Measurements from ENCODE around the gene NOS1.
A peak's percentile ranks its signal among the peaks of the same experiment; 100 is the strongest.
"Not testable (repeated sequence)": the region's sequence is repeated elsewhere in the genome, so short reads cannot be mapped to it uniquely, and the experiment has no call there.

The NOS1 gene

DNA sequence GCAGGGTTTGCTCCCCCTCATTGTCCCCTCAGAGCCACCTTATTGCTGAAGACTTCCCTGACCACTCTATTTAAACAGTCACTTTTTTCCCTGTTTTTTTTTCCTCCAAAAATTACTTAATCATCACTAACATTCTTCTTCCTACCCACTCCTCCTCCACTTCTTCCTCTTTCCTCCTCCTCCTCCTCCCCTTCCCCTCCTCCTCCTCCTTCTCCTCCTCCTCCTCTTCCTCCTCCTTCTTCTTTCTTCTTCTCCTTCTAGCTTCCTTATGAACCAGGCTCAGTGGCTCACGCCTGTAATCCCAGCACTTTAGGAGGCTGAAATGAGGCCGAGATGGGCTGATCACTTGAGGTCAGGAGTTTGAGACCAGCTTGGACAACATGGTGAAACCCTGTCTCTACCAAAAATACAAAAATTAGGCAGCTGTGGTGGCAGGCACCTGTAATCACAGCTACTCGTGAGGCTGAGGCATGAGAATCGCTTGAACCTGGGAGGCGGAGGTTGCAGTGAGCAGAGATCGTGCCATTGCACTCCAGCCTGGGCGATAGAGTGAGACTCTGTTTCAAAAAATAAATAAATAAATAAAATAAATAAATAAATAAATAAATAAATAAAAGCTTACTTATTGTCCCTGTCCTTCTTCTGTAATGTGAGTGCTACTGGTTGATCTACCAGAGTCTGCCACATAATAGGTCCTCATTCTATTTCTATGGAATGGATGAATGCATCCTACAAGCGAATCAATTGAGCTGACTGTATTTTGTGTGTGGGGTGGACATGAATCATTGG lies 161.3 kb downstream of the NOS1 start:
- not testable (repeated sequence) for H3K27ac Mint-ChIP-seq, H3K36me3 Mint-ChIP-seq, H3K27me3 Mint-ChIP-seq, H3K4me3 Mint-ChIP-seq, H3K4me1 Mint-ChIP-seq, H3K9me3 Mint-ChIP-seq

- not testable (repeated sequence) for H3K27ac Mint-ChIP-seq, H3K4me3 Mint-ChIP-seq, H3K36me3 Mint-ChIP-seq, H3K9me3 Mint-ChIP-seq, H3K27me3 Mint-ChIP-seq
- H3K4me1 Mint-ChIP-seq = peaks cover 10% of the 10 kb centered on the region
Measured at GRCh38 chr12:117196334-117196733, 165.1 kb downstream of the NOS1 start.

DNA sequence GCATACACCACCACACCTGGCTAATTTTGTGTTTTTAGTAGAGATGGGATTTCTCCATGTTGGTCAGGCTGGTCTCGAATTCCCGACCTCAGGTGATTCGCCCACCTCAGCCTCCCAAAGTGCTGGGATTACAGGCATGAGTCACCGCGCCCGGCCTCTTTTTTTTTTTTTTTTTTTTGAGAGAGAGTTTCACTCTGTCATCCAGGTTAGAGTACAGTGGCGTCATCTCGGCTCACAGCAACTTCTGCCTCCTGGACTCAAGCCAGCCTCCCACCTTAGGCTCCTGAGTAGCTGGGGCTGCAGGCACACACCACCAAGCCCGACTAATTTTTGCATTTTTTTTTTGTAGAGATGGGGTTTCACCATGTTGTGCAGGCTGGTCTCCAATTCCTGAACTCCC lies 166.4 kb downstream of the NOS1 start:
- H3K4me1 Mint-ChIP-seq = peaks cover 12% of the 10 kb centered on the region
- not testable (repeated sequence) for H3K27me3 Mint-ChIP-seq

GRCh38 chr12:117193903-117194302 lies 167.5 kb downstream of the NOS1 start:
- H3K27ac Mint-ChIP-seq = peak overlapping the region; percentile 72
- no peaks in the 10 kb centered on the region for H3K9me3 Mint-ChIP-seq
- peaks cover 20% of the 10 kb centered on the region for H3K4me1 Mint-ChIP-seq
- H3K27me3 Mint-ChIP-seq = no peaks in the 10 kb centered on the region
- no peak overlapping the region for H3K4me3 Mint-ChIP-seq
- peaks cover under 1% of the 10 kb centered on the region for H3K36me3 Mint-ChIP-seq

More for the DNA sequence above, 166.4 kb downstream of the NOS1 start:
- not testable (repeated sequence) for H3K27ac Mint-ChIP-seq, H3K9me3 Mint-ChIP-seq, H3K4me3 Mint-ChIP-seq, H3K36me3 Mint-ChIP-seq

DNA sequence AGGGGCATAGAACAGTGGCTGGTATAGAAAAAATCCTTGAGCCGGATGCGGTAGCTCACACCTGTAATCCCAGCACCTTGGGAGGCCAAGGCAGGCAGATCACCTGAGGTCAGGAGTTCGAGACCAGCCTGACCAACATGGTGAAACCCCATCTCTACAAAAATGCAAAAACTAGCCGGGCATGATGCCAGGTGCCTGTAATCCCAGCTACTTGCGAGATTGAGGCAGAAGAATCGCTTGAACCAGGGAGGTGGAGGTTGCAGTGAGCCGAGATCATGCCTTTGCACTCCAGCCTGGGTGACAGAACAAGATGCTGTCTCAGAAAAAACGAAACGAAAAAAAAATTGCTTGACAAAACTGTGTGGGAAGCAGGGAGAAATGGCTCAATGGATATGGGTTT lies 168.8 kb downstream of the NOS1 start:
- not testable (repeated sequence) for H3K27me3 Mint-ChIP-seq, H3K27ac Mint-ChIP-seq, H3K4me3 Mint-ChIP-seq, H3K36me3 Mint-ChIP-seq, H3K9me3 Mint-ChIP-seq
- H3K4me1 Mint-ChIP-seq = peaks cover 32% of the 10 kb centered on the region

- Mint-ChIP-seq H3K4me3 (peak overlapping the region; percentile 96), H3K27ac (no peak overlapping the region), H3K4me1 (peaks cover 35% of the 10 kb centered on the region), H3K9me3 (no peaks in the 10 kb centered on the region), H3K27me3 (no peaks in the 10 kb centered on the region), H3K36me3 (peaks cover 5% of the 10 kb centered on the region)
Measured at GRCh38 chr12:117192057-117192456, 169.4 kb downstream of the NOS1 start.

DNA sequence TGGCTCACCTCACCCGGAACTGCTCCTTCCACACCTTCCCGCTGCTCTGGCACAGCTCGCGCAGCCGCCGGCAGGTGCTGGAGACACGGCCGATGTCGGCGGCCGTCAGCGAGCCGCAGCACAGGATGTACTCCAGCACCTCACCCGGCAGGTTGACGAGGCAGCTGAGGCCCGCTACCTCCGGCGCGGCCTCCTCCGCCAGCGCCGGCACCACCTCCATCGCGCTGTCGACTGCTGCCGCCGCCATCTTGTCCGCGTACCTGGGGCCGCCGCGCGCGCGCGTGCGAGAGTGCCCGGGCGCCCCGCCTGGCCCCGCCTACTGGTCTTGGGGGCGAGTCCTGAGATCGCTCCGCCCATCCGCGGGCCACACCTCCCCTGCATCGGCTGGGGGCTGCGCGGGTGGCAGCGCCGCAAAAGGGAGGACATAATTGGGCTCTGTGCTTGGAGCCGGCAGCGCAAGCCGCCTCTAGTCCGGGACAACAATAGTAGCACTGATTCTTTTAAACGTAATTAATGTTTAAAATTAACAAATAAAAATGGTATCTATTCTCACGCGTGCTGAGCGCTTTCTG lies 171.1 kb downstream of the NOS1 start, which contains the start of gene FBXO21:
FBXO21 (minus strand) TSS at position 261 of the 572 bp plus-strand sequence; CDS start at position 247, 14 bp downstream.
- peaks cover 8% of the 10 kb centered on the region for H3K36me3 Mint-ChIP-seq
- H3K4me3 Mint-ChIP-seq = peak within 1 kb of the TSS; percentile 96
- H3K9me3 Mint-ChIP-seq = no peaks in the 10 kb centered on the region
- H3K27ac Mint-ChIP-seq = peak within 1 kb of the TSS; percentile 68
- H3K27me3 Mint-ChIP-seq = no peaks in the 10 kb centered on the region
- peaks cover 35% of the 10 kb centered on the region for H3K4me1 Mint-ChIP-seq

DNA sequence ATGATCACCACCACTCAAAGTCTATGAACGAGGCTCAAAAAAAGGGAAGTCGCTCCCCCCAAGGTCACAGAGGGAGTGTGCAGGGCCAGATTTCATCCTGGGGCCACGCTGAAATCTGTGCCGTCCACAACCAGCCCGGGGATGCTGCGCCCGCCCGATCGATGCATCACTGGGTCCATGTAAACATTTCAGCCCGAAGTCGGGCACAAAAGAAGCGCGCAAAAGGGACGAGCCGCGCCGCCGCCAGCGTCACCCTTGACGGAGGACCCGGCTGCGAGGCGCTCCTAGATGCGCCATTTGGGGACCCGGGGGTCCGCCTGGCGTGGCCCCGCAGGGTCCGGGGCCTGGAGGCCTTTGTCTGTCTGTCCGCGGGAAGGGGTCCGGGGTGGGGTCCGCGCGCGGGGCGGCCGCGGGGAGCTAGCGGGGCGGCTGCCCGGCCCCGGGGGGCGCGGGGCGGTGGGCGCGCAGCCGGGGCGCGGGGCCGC lies 171.7 kb downstream of the NOS1 start:
- Mint-ChIP-seq H3K4me1 (peaks cover 40% of the 10 kb centered on the region), H3K27me3 (no peaks in the 10 kb centered on the region), H3K4me3 (peak overlapping the region; percentile 96), H3K9me3 (no peaks in the 10 kb centered on the region), H3K36me3 (peaks cover 10% of the 10 kb centered on the region), H3K27ac (peak overlapping the region; percentile 42)

DNA sequence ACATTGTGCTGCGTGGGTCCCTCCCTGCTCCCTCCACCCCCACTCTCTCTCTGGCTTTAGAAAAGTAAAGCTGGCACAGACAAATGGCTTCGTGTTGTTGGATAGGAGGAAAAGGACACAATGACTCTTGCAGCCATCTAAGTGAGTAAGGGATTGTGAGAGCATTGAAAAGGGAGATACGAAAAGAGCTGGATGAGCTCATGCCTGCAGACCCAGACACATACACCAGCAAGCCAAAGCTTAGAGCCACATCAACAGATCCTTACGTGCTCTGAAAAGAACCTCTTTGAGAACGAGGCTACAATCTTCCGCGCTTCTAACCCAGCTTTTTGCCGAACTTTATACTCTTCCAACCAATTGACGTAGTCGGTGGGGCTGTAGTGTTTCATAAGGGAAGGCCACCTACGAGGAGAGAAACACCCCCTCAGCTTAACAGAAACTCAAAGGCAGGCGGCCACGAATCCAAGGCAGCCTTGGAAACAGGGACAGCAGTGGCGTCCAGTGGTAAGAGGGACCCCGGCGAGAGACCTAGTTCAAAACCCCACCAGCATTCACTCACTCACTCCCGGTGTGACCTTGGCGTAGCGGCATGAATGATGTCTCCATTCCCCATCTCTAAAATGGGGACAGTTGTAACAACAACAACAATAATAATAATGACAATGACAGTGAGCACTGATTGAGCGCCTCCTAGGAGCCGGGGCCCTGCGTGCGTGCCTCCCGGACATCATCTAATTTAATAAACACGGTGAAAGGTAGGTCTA lies 172.3 kb downstream of the NOS1 start:
- no peaks in the 10 kb centered on the region for H3K27me3 Mint-ChIP-seq
- peak overlapping the region; percentile 55 for H3K27ac Mint-ChIP-seq
- H3K4me3 Mint-ChIP-seq = peak overlapping the region; percentile 96
- no peaks in the 10 kb centered on the region for H3K9me3 Mint-ChIP-seq
- peaks cover 13% of the 10 kb centered on the region for H3K36me3 Mint-ChIP-seq
- peaks cover 42% of the 10 kb centered on the region for H3K4me1 Mint-ChIP-seq

DNA sequence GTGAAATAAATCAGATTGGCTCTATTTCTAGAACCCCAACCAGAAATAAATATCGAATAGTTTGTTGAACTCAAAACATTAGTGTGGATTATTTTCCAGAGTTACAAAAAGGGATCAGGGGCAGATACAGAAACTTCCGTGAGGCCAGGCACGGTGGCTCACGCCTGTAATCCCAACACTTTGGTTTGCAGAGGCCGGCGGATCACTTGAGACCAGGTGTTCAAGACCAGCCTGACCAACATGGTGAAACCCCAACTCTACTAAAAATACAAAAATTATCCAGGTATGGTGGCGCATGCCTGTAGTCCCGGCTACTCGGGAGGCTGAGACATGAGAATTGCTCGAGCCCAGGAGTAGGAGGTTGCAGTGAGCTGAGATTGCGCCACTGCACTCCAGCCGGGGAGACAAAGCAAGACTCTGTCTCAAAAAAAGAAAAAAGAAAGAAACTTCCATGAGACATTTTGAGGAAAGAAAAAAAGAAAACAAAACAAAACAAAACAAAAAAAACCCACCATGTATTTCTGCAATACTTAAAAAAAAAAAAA lies 173.2 kb downstream of the NOS1 start:
- Mint-ChIP-seq H3K36me3 (peaks cover 18% of the 10 kb centered on the region), H3K4me1 (peaks cover 39% of the 10 kb centered on the region), H3K27me3 (no peaks in the 10 kb centered on the region), H3K4me3 (peak overlapping the region; percentile 96), H3K27ac (peak overlapping the region; percentile 35), H3K9me3 (no peaks in the 10 kb centered on the region)

DNA sequence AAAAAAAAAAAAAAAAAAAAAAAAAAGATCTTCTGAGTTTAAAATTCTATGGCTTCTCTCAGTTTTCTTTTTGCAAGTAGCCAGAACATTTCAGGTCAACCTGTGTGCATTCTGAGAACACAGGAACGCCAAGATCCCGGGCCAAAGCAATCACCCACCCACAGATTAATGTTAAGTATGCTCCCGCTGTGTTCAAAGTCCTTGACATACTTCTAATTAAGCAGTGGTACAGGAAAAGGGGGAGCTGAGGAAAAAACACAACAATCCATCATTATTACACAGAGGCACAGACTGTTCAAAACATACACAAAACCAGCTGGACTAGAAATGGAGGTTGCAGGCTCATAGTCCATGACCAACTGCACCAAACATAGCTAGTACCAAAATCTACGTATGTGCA lies 174.0 kb downstream of the NOS1 start:
- H3K4me1 Mint-ChIP-seq = peaks cover 39% of the 10 kb centered on the region
- H3K36me3 Mint-ChIP-seq = peaks cover 18% of the 10 kb centered on the region
- no peaks in the 10 kb centered on the region for H3K9me3 Mint-ChIP-seq
- H3K27ac Mint-ChIP-seq = no peak overlapping the region
- H3K4me3 Mint-ChIP-seq = peak overlapping the region; percentile 38
- no peaks in the 10 kb centered on the region for H3K27me3 Mint-ChIP-seq

GRCh38 chr12:117182866-117183265 lies 178.6 kb downstream of the NOS1 start:
- Mint-ChIP-seq H3K4me3 (no peak overlapping the region), H3K27ac (no peak overlapping the region), H3K4me1 (peaks cover 36% of the 10 kb centered on the region), H3K27me3 (no peaks in the 10 kb centered on the region), H3K36me3 (peaks cover 30% of the 10 kb centered on the region), H3K9me3 (no peaks in the 10 kb centered on the region)

DNA sequence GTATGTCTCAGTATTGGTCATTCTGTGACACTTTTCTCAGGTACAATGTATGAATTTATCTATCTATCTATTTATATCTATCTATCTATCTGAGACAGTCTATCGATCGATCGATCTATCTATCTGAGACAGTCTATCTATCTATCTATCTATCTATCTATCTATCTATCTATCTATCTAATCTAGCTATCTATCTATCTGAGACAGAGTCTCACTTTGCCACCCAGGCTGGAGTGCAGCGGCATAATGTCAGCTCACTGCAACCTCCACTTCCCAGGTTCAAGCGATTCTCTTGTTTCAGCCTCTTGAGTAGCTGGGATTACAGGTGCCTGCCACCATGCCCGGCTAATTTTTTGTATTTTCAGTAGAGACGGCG lies 180.0 kb downstream of the NOS1 start:
- Mint-ChIP-seq H3K4me1 (peaks cover 35% of the 10 kb centered on the region), H3K36me3 (peaks cover 31% of the 10 kb centered on the region)
- not testable (repeated sequence) for H3K4me3 Mint-ChIP-seq, H3K9me3 Mint-ChIP-seq, H3K27me3 Mint-ChIP-seq, H3K27ac Mint-ChIP-seq

DNA sequence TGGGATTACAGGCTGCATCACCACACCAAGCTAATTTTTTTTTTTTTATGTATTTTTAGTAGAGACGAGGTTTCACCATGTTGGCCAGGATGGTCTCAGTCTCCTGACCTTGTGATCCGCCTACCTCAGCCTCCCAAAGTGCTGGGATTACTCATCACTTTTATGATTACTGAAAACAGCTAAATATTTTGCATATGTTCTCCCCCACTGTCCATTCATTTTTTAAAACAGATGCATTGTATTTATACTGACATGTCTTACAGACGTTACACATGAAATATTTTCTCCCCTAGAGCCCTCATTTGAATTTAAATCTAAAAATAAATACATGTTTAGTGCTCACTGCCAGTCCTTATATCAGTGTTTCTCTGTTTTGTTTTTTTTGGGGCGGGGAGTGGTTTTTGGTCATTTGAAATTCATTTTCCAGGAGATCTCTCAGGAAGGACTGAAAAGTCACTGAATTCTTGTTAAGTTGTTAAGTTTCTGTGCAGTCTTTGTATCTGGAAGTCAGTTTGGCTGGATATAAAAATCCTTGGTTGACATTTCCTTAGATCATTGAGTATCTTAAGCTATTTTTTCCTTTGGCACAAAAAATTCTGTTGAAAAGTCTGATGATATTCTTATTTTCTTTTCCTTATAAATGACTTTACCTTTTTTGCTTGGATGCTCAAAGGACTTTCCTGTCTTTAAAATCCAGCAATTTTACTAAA lies 180.5 kb downstream of the NOS1 start:
- Mint-ChIP-seq H3K27me3 (no peaks in the 10 kb centered on the region), H3K27ac (no peak overlapping the region), H3K36me3 (peaks cover 34% of the 10 kb centered on the region), H3K4me3 (no peak overlapping the region), H3K9me3 (no peaks in the 10 kb centered on the region), H3K4me1 (peaks cover 40% of the 10 kb centered on the region)

- Mint-ChIP-seq H3K4me3 (no peak overlapping the region), H3K27me3 (no peaks in the 10 kb centered on the region), H3K36me3 (peaks cover 28% of the 10 kb centered on the region), H3K9me3 (no peaks in the 10 kb centered on the region), H3K4me1 (peaks cover 34% of the 10 kb centered on the region), H3K27ac (peak overlapping the region; percentile 38)
Measured at GRCh38 chr12:117178745-117179144, 182.7 kb downstream of the NOS1 start.
